GM12875 (cell line): ENCODE results near the gene NRSN1.

Source experiments
- H3K4me3 ChIP-seq: one replicate; pipeline ENCODE4 v1.5.1; 2011; ENCODE audit warnings: low read depth, low read length, control low read depth
- TF ChIP-seq, protein P1 (sequence below): IDR thresholded peaks from 2 replicates; pipeline ENCODE4 v1.5.1; 2011; ENCODE audit warnings: low read depth, mild to moderate bottlenecking, control low read depth, inconsistent platforms, low read length, moderate library complexity, borderline replicate concordance; ENCODE audit not compliant: insufficient read depth

The NRSN1 gene

DNA sequence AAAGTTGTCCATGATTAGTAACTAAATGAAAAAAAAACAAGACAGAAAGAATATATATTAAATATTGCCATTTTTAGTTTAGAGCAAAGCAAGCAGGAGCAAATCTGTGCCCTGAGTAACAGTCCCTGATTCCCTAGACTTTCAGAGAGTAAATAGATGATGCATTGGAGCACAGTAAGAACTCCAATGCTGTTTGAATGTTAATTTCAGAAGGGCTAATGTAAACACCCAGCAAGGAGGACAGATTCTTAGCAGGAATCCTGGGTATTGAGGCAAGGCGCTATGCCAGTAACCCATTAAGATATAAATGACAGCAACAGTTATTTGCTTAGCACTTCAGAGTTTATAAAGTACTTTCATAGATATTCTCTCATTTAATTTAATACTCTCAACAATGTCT is 15.6 kb upstream of the NRSN1 start:
- no peak overlapping the region for H3K4me3 ChIP-seq
- TF ChIP-seq, protein P1, sequence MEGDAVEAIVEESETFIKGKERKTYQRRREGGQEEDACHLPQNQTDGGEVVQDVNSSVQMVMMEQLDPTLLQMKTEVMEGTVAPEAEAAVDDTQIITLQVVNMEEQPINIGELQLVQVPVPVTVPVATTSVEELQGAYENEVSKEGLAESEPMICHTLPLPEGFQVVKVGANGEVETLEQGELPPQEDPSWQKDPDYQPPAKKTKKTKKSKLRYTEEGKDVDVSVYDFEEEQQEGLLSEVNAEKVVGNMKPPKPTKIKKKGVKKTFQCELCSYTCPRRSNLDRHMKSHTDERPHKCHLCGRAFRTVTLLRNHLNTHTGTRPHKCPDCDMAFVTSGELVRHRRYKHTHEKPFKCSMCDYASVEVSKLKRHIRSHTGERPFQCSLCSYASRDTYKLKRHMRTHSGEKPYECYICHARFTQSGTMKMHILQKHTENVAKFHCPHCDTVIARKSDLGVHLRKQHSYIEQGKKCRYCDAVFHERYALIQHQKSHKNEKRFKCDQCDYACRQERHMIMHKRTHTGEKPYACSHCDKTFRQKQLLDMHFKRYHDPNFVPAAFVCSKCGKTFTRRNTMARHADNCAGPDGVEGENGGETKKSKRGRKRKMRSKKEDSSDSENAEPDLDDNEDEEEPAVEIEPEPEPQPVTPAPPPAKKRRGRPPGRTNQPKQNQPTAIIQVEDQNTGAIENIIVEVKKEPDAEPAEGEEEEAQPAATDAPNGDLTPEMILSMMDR, result no peak

DNA sequence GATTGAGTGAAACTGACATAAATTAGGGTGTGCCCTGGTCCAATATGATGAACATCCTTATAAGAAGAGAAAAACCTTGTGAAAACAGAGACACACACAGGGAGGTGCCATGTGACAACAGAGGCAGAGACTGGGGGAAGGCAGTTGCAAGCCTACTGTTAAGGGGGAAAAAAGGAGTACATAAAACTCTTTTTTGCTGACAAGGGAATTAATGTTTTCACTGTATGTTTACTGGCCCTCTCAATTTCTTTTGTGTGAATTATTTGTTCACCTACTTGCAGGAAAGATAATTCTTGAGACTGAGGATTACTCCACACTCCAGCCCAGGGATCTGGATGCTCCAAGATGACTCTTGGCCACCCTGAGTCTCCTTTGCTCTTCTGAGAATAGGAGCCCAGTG is 12.1 kb upstream of the NRSN1 start:
- H3K4me3 ChIP-seq, result no peak overlapping the region
- TF ChIP-seq, protein P1, result no peak

DNA sequence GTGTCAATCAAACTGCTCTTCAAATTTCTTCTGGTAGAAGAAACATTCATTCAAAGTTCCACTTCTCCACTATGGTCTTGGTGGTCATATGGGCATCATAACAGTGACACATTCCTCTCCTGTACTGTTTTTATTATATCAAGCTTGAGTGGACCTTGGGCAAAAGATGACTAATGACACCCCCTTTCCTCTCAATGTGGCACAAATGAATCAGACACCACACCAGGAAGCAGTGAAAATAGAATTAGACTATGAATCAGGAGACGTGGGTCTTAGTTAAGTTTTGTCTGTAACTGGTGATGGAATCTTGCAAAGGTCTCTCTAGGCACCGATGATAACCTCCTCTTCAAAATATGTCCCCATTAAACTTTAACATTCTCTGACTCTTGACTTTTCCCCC is 9.0 kb upstream of the NRSN1 start:
- H3K4me3 ChIP-seq, result no peak overlapping the region
- TF ChIP-seq, protein P1, result no peak

DNA sequence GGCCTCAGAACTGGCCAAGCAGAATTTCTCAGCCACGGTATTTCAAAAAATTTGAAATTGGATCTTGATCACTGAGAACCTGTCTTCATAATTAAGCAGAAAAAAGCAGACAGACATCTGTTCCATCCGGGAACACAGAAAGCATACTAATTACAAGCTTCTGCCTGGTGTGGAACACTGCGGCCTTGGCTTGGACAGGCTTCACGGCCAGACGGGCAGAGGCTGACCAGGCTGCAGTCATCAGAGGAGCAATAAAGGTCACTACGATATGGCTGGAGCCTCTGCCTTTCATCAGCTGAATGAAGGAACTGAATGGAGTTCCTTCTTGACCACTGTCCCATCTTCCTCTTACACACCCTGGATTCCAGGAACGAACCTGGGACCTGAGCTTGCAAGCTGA is 3.9 kb upstream of the NRSN1 start:
- H3K4me3 ChIP-seq, result no peak overlapping the region
- TF ChIP-seq, protein P1, result no peak

DNA sequence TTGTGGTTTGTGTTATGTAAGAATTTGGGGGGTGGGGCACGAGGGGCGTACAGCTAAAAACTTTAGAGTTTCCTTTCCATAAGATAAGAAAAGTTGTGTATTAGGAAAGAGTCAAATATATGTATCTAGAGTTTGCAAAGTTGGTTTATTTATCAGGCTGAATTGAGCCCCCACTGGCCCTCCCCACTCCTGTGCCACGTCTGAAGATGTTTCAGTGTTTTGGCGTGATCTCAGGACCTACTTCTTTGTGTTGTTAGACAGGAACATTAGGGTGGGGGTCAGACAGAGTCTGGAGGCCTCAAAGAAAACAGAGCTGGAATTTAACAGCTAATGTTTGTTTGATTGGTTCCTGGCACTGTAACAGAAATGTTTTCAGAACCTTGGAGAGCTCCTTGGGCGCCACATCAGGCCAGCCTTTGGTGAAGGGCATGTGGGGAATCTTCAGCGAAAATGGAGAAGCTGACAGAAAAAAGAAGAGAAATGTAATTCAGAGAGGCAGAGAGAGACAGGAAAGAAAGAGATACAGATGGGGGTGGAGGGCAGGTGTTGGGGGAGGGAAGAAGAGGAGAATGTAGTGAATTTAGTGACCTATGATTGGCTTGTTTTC is 674 bp downstream of the NRSN1 start:
- no peak overlapping the region for H3K4me3 ChIP-seq
- TF ChIP-seq, protein P1, result no peak

DNA sequence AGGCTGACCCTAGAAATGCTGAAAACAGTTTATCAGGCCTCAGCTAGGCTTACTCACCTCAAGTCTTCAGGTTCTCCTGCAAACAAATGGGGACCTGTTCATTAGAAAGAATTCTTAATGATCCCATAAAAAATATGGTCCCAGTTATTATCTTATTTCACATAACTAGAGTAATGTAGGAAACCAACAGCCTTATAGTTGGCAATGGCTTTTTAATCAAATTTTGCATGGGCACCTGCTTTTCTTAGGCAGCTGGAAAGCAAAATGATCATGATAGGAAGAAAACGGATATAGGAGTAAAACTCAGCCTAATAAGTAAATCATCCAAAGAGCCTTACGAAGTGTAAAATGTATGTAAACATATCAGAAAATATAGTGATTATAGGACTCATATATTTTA is 1.3 kb downstream of the NRSN1 start:
- TF ChIP-seq, protein P1, result no peak
- no peak overlapping the region for H3K4me3 ChIP-seq

DNA sequence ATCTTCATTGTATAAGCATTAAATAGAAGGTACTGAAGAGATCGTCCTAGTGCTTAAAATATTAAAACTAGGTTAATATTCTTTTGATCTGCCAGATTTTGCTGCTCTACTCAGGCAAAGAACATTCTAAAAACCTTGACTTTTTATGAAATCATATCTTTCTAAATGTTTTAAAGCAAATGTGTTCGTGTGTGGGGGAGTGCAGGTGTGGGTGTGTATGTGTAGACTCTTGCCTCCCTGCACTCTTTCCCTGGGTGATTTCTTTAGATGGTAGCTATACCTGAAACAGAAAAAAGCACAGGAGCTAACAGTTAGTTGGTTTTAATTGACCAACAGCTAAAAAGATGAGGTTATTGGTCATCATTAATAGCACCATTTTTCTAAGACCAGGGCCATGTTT is 5.7 kb downstream of the NRSN1 start:
- TF ChIP-seq, protein P1, result no peak
- no peak overlapping the region for H3K4me3 ChIP-seq
